GM12878 (cell line): Measurements from ENCODE around the gene NME7. TPM values are rescaled to one million over a fixed set of nuclear protein-coding genes. Genes with fewer than 3 reads are reported as not detected.

Experiments
- CBX5 ChIP-seq: sonication (generic); IDR thresholded peaks from 2 replicates; pipeline ENCODE4 v1.6.1; 2016; ENCODE audit warnings: low read depth, moderate library complexity, mild to moderate bottlenecking, inconsistent platforms
- ESRRA ChIP-seq: IDR thresholded peaks from 2 replicates; pipeline ENCODE4 v1.6.1; 2012; ENCODE audit warnings: mild to moderate bottlenecking, low read length, improper control_type of control experiment
- GATAD2B ChIP-seq: fragments of 450-650 bp; conservative IDR thresholded peaks from 2 replicates; pipeline ENCODE4 v1.6.1; 2017; ENCODE audit warnings: low read depth, mild to moderate bottlenecking, moderate library complexity
- IRF3 ChIP-seq: fragments of 450-650 bp; IDR thresholded peaks from 2 replicates; pipeline ENCODE4 v1.6.1; 2014; ENCODE audit warnings: mild to moderate bottlenecking
- JUND ChIP-seq: IDR thresholded peaks from 2 replicates; pipeline ENCODE4 v1.6.1; 2012; ENCODE audit warnings: low read depth, mild to moderate bottlenecking, low read length, improper control_type of control experiment, moderate library complexity
- KDM1A ChIP-seq: fragments of 200-600 bp; sonication (generic); IDR thresholded peaks from 2 replicates; pipeline ENCODE4 v1.6.1; 2016; ENCODE audit warnings: borderline replicate concordance
- NKRF ChIP-seq: fragments of 450-650 bp; conservative IDR thresholded peaks from 2 replicates; pipeline ENCODE4 v1.6.1; 2017; ENCODE audit warnings: mild to moderate bottlenecking, moderate library complexity
- PAX8 ChIP-seq: fragments of 450-650 bp; IDR thresholded peaks from 2 replicates; pipeline ENCODE4 v1.6.1; 2017; ENCODE audit warnings: mild to moderate bottlenecking, moderate library complexity
- STAT3 ChIP-seq: IDR thresholded peaks from 2 replicates; pipeline ENCODE4 v1.6.1; 2011; ENCODE audit warnings: low read depth, low read length, improper control_type of control experiment
- TCF12 ChIP-seq: IDR thresholded peaks from 2 replicates; pipeline ENCODE4 v1.6.1; 2011; ENCODE audit warnings: low read depth, mild to moderate bottlenecking, low read length
- USF1 ChIP-seq: IDR thresholded peaks from 2 replicates; pipeline ENCODE4 v1.6.1; 2011; ENCODE audit warnings: borderline replicate concordance, low read depth, mild to moderate bottlenecking, moderate library complexity, mixed read lengths, low read length; ENCODE audit not compliant: insufficient read depth; ENCODE audit errors: extremely low read length
- polyA plus RNA-seq, 11 experiments: library from polyadenylated mRNA; depleted of rRNA in 4 of 11; unstranded in 6 of 11; stranded (reverse) in 5 of 11; fragments of >200 nt; fragmentation: Nextera tagmentation in 4 of 11; fragmentation: Illumina TruSeq in 1 of 11; extraction: Ambion mirVana in 4 of 11; extraction: Trizol in 1 of 11; gene quantifications; 1 replicate in 1 of 11; 2 replicates in 10 of 11; pipeline versions ENCODE4 v1.2.1 to v1.2.3, GENCODE V29; 2011 to 2016; ENCODE audit warnings: inconsistent platforms in 2 of 11, missing spikeins in 2 of 11, low read depth in 1 of 11
- total RNA-seq, 4 experiments: library from RNA; depleted of rRNA in 3 of 4; stranded (reverse); fragments of >200 nt in 3 of 4; fragmentation: Illumina TruSeq in 1 of 4; extraction: Trizol in 1 of 4; gene quantifications; 2 replicates each; pipeline versions ENCODE4 v1.2.1 to v1.2.3, GENCODE V29; 2013 to 2021
- TF ChIP-seq, protein P1 (sequence below): IDR thresholded peaks from 2 replicates; pipeline ENCODE4 v1.6.1; 2012; ENCODE audit warnings: low read depth, low read length, improper control_type of control experiment
- TF ChIP-seq, protein P2 (sequence below): IDR thresholded peaks from 2 replicates; pipeline ENCODE4 v1.6.1; 2012; ENCODE audit warnings: low read depth, low read length, improper control_type of control experiment
- TF ChIP-seq, protein P3 (sequence below): fragments of 450-650 bp; IDR thresholded peaks from 2 replicates; pipeline ENCODE4 v1.6.1; 2017; ENCODE audit warnings: mild to moderate bottlenecking, low read depth, inconsistent platforms; ENCODE audit not compliant: poor library complexity, severe bottlenecking
- TF ChIP-seq, protein P4 (sequence below): IDR thresholded peaks from 2 replicates; pipeline ENCODE4 v1.6.1; 2012; ENCODE audit warnings: low read depth, low read length, improper control_type of control experiment
- TF ChIP-seq, protein P5 (sequence below): fragments of 450-650 bp; IDR thresholded peaks from 2 replicates; pipeline ENCODE4 v1.6.1; 2016; ENCODE audit warnings: mild to moderate bottlenecking

The NME7 gene
- total and polyA plus RNA-seq, 10 of the 15 experiments (the other 5 are each of a cell fraction or from before 2014, with no cell fraction given) = 1.5 to 15.6 (median 7.2) TPM

GRCh38 chr1:169106095-169106920, 261.3 kb downstream of the NME7 start, which contains the start of gene ATP1B1 (continued):
- TF ChIP-seq, protein P1, sequence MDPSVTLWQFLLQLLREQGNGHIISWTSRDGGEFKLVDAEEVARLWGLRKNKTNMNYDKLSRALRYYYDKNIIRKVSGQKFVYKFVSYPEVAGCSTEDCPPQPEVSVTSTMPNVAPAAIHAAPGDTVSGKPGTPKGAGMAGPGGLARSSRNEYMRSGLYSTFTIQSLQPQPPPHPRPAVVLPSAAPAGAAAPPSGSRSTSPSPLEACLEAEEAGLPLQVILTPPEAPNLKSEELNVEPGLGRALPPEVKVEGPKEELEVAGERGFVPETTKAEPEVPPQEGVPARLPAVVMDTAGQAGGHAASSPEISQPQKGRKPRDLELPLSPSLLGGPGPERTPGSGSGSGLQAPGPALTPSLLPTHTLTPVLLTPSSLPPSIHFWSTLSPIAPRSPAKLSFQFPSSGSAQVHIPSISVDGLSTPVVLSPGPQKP = no peak
- TF ChIP-seq PAX8 (no peak), USF1 (no peak), CBX5 (no peak), JUND (no peak), KDM1A (no peak), NKRF (peak; percentile 48), STAT3 (no peak), TCF12 (peak; percentile 57; the same call in 1 of the 2 replicates), GATAD2B (no peak; the same call in 1 of the 2 replicates), ESRRA (no peak), IRF3 (no peak)
- TF ChIP-seq, protein P2, sequence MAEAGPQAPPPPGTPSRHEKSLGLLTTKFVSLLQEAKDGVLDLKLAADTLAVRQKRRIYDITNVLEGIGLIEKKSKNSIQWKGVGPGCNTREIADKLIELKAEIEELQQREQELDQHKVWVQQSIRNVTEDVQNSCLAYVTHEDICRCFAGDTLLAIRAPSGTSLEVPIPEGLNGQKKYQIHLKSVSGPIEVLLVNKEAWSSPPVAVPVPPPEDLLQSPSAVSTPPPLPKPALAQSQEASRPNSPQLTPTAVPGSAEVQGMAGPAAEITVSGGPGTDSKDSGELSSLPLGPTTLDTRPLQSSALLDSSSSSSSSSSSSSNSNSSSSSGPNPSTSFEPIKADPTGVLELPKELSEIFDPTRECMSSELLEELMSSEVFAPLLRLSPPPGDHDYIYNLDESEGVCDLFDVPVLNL = peak; percentile 47; the same call in 1 of the 2 replicates
- TF ChIP-seq, protein P3, sequence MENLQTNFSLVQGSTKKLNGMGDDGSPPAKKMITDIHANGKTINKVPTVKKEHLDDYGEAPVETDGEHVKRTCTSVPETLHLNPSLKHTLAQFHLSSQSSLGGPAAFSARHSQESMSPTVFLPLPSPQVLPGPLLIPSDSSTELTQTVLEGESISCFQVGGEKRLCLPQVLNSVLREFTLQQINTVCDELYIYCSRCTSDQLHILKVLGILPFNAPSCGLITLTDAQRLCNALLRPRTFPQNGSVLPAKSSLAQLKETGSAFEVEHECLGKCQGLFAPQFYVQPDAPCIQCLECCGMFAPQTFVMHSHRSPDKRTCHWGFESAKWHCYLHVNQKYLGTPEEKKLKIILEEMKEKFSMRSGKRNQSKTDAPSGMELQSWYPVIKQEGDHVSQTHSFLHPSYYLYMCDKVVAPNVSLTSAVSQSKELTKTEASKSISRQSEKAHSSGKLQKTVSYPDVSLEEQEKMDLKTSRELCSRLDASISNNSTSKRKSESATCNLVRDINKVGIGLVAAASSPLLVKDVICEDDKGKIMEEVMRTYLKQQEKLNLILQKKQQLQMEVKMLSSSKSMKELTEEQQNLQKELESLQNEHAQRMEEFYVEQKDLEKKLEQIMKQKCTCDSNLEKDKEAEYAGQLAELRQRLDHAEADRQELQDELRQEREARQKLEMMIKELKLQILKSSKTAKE = no peak
- TF ChIP-seq, protein P4, sequence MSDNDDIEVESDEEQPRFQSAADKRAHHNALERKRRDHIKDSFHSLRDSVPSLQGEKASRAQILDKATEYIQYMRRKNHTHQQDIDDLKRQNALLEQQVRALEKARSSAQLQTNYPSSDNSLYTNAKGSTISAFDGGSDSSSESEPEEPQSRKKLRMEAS = no peak
- TF ChIP-seq, protein P5, sequence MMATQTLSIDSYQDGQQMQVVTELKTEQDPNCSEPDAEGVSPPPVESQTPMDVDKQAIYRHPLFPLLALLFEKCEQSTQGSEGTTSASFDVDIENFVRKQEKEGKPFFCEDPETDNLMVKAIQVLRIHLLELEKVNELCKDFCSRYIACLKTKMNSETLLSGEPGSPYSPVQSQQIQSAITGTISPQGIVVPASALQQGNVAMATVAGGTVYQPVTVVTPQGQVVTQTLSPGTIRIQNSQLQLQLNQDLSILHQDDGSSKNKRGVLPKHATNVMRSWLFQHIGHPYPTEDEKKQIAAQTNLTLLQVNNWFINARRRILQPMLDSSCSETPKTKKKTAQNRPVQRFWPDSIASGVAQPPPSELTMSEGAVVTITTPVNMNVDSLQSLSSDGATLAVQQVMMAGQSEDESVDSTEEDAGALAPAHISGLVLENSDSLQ = peak; percentile 17; the same call in 1 of the 2 replicates
